ENCODE data around the gene CALML6.

GRCh38 chr1:1910651-1911331, 4.3 kb upstream of the CALML6 start:
- no peak for TF ChIP-seq CTCF (tag by site-specific recombination; IDR thresholded peaks at IDR 0.05)
- TF ChIP-seq ZNF549 (tag by site-specific recombination; IDR thresholded peaks at IDR 0.05) = no peak
- no peak for TF ChIP-seq ZNF555 (tag by site-specific recombination; conservative IDR thresholded peaks at IDR 0.05)
- no peak for TF ChIP-seq ZNF707 (tag by site-specific recombination; IDR thresholded peaks at IDR 0.05)
- TF ChIP-seq ZNF175 (tag by site-specific recombination; IDR thresholded peaks at IDR 0.05) = no peak
- TF ChIP-seq SCRT2 (tag by site-specific recombination; IDR thresholded peaks at IDR 0.05) = no peak
- no peak for TF ChIP-seq ZNF274 (IDR thresholded peaks at IDR 0.05; ENCODE audit: low read length)
- TF ChIP-seq ZNF274 (tag by site-specific recombination; IDR thresholded peaks at IDR 0.05; ENCODE audit: borderline replicate concordance) = no peak
- no peak for TF ChIP-seq ZSCAN30 (tag by site-specific recombination; IDR thresholded peaks at IDR 0.05)
